GM12892 (cell line): Measurements from ENCODE around the gene PDCD4.
A peak's percentile ranks its signal among the peaks of the same experiment; 100 is the strongest.

ENCODE experiments used
- DNase-seq: peaks from one replicate; pipeline ENCODE4 v3.0.0; 2011; ENCODE audit not compliant: insufficient read length
- FAIRE-seq: peaks from 2 replicates; lab custom pipeline; 2011; peaks lifted over from hg19 to GRCh38; lab: Jason Lieb, UNC
- POLR2A ChIP-seq: IDR thresholded peaks from 2 replicates; pipeline ENCODE4 v1.6.1; 2011; ENCODE audit warnings: low read depth, low read length, control low read depth
- POLR2AphosphoS5 ChIP-seq: IDR thresholded peaks from 2 replicates; pipeline ENCODE4 v1.6.1; 2011; ENCODE audit warnings: low read depth, low read length, control low read depth
- TAF1 ChIP-seq: IDR thresholded peaks from 2 replicates; pipeline ENCODE4 v1.6.1; 2011; ENCODE audit warnings: low read depth, mild to moderate bottlenecking, control low read depth, low read length, borderline replicate concordance

PDCD4 gene

GRCh38 chr10:110858297-110858934 is 13.3 kb upstream of the PDCD4 start:
- TF ChIP-seq POLR2AphosphoS5 (no peak), TAF1 (no peak), POLR2A (no peak)
- no peak for DNase-seq
- FAIRE-seq, result peak; percentile 51

- no peak for FAIRE-seq
- DNase-seq, result no peak
- no peak for TF ChIP-seq POLR2A
- TF ChIP-seq TAF1, result no peak
- TF ChIP-seq POLR2AphosphoS5, result no peak
These were observed 12.3 kb upstream of the PDCD4 start for GRCh38 chr10:110859206-110859972.

GRCh38 chr10:110859973-110860376 is 11.8 kb upstream of the PDCD4 start:
- DNase-seq (no peak), FAIRE-seq (peak; percentile 86)
- TF ChIP-seq POLR2AphosphoS5 (no peak), POLR2A (no peak), TAF1 (no peak)

GRCh38 chr10:110860576-110861241 is 11.0 kb upstream of the PDCD4 start:
- TF ChIP-seq POLR2AphosphoS5 (no peak), POLR2A (peak; percentile 20; the same call in 1 of the 2 replicates)
- FAIRE-seq (peak; percentile 70), DNase-seq (no peak)

- FAIRE-seq (no peak), DNase-seq (no peak)
- TF ChIP-seq POLR2A (no peak), TAF1 (no peak), POLR2AphosphoS5 (no peak)
These were observed 10.3 kb upstream of the PDCD4 start for GRCh38 chr10:110861476-110861875.

- DNase-seq, result no peak
- no peak for FAIRE-seq
- TF ChIP-seq TAF1 (no peak), POLR2A (no peak), POLR2AphosphoS5 (no peak)
These were observed 9.6 kb upstream of the PDCD4 start for GRCh38 chr10:110861930-110862649.

GRCh38 chr10:110862961-110863360 is 8.8 kb upstream of the PDCD4 start:
- no peak for TF ChIP-seq TAF1
- FAIRE-seq (no peak), DNase-seq (no peak)

GRCh38 chr10:110863361-110863760 is 8.4 kb upstream of the PDCD4 start:
- FAIRE-seq (no peak), DNase-seq (no peak)
- TF ChIP-seq TAF1, result no peak
- no peak for TF ChIP-seq POLR2A
- TF ChIP-seq POLR2AphosphoS5, result no peak

GRCh38 chr10:110863956-110864355 is 7.8 kb upstream of the PDCD4 start:
- DNase-seq, result no peak
- no peak for FAIRE-seq
- no peak for TF ChIP-seq POLR2AphosphoS5
- TF ChIP-seq TAF1, result no peak
- no peak for TF ChIP-seq POLR2A

GRCh38 chr10:110864662-110865140 is 7.0 kb upstream of the PDCD4 start:
- FAIRE-seq (peak; percentile 89), DNase-seq (no peak)
- TF ChIP-seq TAF1 (no peak), POLR2A (no peak), POLR2AphosphoS5 (no peak)

GRCh38 chr10:110865186-110865808 is 6.4 kb upstream of the PDCD4 start:
- FAIRE-seq (peak; percentile 40), DNase-seq (no peak)
- TF ChIP-seq TAF1 (no peak), POLR2AphosphoS5 (no peak)
